Cardiac fibroblast (primary cell): ENCODE measurements around the gene GART.
"Not testable (repeated sequence)": the region's sequence is repeated elsewhere in the genome, so short reads cannot be mapped to it uniquely, and the experiment has no call there.

ENCODE experiments used
- DNase-seq, 2 donors: peaks; one replicate each; pipeline versions ENCODE4 v3.0.0 to v3.0.0-alpha.2; 2010; ENCODE audit warnings: low read depth in 2 of 2
- H3K4me3 ChIP-seq, 2 donors: replicated peaks in 1 of 2; 1 replicate in 1 of 2; 2 replicates in 1 of 2; pipeline ENCODE4 v1.5.1; 2011; ENCODE audit warnings: low read depth in 2 of 2, low read length in 2 of 2, mild to moderate bottlenecking in 2 of 2, moderate library complexity in 1 of 2
- CTCF ChIP-seq: IDR thresholded peaks from one replicate; pipeline ENCODE4 v1.5.1; 2011; ENCODE audit warnings: low read depth, mild to moderate bottlenecking, low read length, inconsistent platforms

GART gene

GRCh38 chr21:33522297-33522952 lies 19.5 kb downstream of the GART start:
- no peak for DNase-seq
- TF ChIP-seq CTCF, result no peak
- no peak overlapping the region for H3K4me3 ChIP-seq

- no peak for TF ChIP-seq CTCF
- DNase-seq, result no peak
- no peak overlapping the region for H3K4me3 ChIP-seq
Observed at GRCh38 chr21:33518899-33519298, 23.0 kb downstream of the GART start.

DNA sequence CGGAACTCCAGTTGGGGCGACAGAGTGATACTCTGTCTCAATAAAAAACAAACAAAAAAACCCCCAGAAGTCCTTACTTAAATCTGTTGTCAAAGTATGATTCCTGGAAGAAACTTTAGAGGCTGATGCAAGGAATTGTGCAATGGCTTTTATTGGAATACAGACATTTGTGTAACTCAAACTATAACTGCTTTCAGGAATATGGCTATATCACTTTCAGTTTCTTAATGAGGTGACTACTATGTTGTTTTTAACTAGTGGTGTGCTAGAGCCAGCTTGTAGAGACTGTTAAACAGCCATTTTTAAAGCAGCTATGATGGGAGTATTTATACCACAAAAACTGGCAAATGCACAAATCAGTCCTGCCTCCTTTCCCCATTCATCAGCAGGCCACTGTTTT lies 27.7 kb downstream of the GART start:
- H3K4me3 ChIP-seq, result no peak overlapping the region
- peak; percentile 9 to 55 for DNase-seq
- no peak for TF ChIP-seq CTCF

DNA sequence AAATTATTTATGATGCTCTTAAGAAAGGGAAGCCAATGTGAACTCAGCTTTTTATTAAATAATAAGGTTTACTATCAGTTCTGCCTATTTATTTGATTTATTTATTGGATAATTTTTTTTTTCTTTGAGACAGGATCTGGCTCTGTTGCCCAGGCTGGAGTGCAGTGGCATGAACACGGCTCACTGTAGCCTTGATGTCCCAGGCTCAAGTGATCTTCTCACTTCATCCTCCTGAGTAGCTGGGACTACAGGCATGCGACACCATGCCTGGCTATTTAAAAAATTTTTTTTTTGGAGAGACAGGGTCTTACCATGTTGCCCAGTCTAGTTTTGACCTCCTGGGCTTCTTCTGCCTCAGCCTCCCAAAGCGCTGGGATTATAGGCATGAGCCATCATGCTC lies 29.4 kb downstream of the GART start:
- no peak for TF ChIP-seq CTCF
- DNase-seq, result no peak
- H3K4me3 ChIP-seq, result no peak overlapping the region

GRCh38 chr21:33511639-33512038 lies 30.3 kb downstream of the GART start:
- H3K4me3 ChIP-seq, result no peak overlapping the region
- no peak for TF ChIP-seq CTCF
- DNase-seq, result no peak

- TF ChIP-seq CTCF, result no peak
Observed at GRCh38 chr21:33510826-33511225, 31.1 kb downstream of the GART start.

GRCh38 chr21:33507003-33507402 lies 34.9 kb downstream of the GART start:
- DNase-seq, H3K4me3 ChIP-seq: not testable (repeated sequence)

More at GRCh38 chr21:33510826-33511225, 31.1 kb downstream of the GART start:
- no peak overlapping the region for H3K4me3 ChIP-seq
- no peak for DNase-seq
